Keratinocyte (primary cell): Measurements from ENCODE around the gene ZNF93.

Experiments
- CTCF ChIP-seq, 3 experiments: IDR thresholded peaks in 1 of 3; conservative IDR thresholded peaks in 1 of 3; optimal IDR thresholded peaks in 1 of 3; 2 replicates in 2 of 3; 3 replicates in 1 of 3; pipeline versions ENCODE3 to v1.5.1; 2011; ENCODE audit warnings: low read length in 3 of 3, mild to moderate bottlenecking in 3 of 3, moderate library complexity in 2 of 3, control low read depth in 1 of 3, inconsistent platforms in 1 of 3; ENCODE audit not compliant: insufficient read depth in 2 of 3; ENCODE audit errors: extremely low read depth in 1 of 3
- EZH2 ChIP-seq: IDR thresholded peaks from one replicate; pipeline ENCODE4 v1.6.1; 2012; ENCODE audit warnings: inconsistent platforms, mild to moderate bottlenecking, low read length, moderate library complexity

GRCh38 chr19:19944583-19944880 is 43.8 kb downstream of the ZNF93 start:
- TF ChIP-seq EZH2 (no peak), CTCF (optimal IDR thresholded peaks at IDR 0.05 in 1 of 3, IDR thresholded peaks at IDR 0.05 in 1 of 3, conservative IDR thresholded peaks at IDR 0.05 in 1 of 3; ENCODE audit: extremely low read depth in 1 of 3, insufficient read depth in 2 of 3, low read length in 3 of 3) (no peak)
